Keratinocyte (primary cell): Measurements from ENCODE around the gene PCNX4.

Source experiments
- EZH2 ChIP-seq: IDR thresholded peaks from one replicate; pipeline ENCODE4 v1.6.1; 2012; ENCODE audit warnings: inconsistent platforms, mild to moderate bottlenecking, low read length, moderate library complexity
- TF ChIP-seq, protein P1 (sequence below), 3 experiments: IDR thresholded peaks in 1 of 3; conservative IDR thresholded peaks in 1 of 3; optimal IDR thresholded peaks in 1 of 3; 2 replicates in 2 of 3; 3 replicates in 1 of 3; pipeline versions ENCODE3 to v1.5.1; 2011; ENCODE audit warnings: low read length in 3 of 3, mild to moderate bottlenecking in 3 of 3, moderate library complexity in 2 of 3, control low read depth in 1 of 3, inconsistent platforms in 1 of 3; ENCODE audit not compliant: insufficient read depth in 2 of 3; ENCODE audit errors: extremely low read depth in 1 of 3

GRCh38 chr14:60107477-60107876 lies 15.8 kb downstream of the PCNX4 start:
- TF ChIP-seq EZH2, result no peak
- TF ChIP-seq, protein P1, sequence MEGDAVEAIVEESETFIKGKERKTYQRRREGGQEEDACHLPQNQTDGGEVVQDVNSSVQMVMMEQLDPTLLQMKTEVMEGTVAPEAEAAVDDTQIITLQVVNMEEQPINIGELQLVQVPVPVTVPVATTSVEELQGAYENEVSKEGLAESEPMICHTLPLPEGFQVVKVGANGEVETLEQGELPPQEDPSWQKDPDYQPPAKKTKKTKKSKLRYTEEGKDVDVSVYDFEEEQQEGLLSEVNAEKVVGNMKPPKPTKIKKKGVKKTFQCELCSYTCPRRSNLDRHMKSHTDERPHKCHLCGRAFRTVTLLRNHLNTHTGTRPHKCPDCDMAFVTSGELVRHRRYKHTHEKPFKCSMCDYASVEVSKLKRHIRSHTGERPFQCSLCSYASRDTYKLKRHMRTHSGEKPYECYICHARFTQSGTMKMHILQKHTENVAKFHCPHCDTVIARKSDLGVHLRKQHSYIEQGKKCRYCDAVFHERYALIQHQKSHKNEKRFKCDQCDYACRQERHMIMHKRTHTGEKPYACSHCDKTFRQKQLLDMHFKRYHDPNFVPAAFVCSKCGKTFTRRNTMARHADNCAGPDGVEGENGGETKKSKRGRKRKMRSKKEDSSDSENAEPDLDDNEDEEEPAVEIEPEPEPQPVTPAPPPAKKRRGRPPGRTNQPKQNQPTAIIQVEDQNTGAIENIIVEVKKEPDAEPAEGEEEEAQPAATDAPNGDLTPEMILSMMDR (optimal IDR thresholded peaks at IDR 0.05 in 1 of 3, IDR thresholded peaks at IDR 0.05 in 1 of 3, conservative IDR thresholded peaks at IDR 0.05 in 1 of 3; ENCODE audit: extremely low read depth in 1 of 3, insufficient read depth in 2 of 3, low read length in 3 of 3), result no peak
